Measurements from ENCODE around the gene IQCC. TPM values are rescaled to one million over a fixed set of nuclear protein-coding genes. Genes with fewer than 3 reads are reported as not detected.

IQCC gene
- total and polyA plus RNA-seq, 4 donors, result 0.50 to 2.4 (median 1.0) TPM

DNA sequence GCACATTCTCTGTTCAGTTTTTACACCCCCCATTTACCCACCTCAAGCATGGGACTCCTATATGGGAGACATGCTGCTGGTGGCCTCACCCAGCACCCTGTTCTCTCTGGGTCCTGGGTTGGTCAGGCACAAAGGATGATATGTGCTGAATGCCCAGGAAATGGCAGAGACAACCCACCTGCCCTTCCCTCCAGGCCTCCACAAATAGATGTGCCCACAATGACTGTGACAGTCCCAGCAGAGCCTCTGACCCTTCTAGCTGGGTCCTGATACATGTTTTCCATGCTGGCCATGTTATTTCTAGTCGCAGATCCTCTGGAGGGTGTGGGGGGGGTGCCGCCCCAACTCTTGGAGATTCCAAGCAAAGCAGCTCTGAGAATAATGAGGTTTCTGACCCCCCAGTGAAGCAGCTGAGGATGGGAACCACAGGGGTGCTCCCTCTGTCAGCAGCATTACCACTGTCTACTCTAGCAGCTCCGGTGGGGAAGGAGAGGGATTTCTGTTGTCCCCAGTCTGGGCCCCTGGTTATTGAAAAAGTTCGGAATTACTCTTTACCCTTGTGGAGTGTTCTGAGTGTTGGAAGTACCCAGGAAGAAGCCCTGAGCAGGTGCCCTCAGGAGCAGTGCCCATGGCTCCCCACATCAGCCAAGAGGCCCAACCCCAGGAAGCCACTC, 6.3 kb upstream of the IQCC start:
- no peak for DNase-seq
- intact Hi-C loops (cut with DNase I), result no loop called here

DNA sequence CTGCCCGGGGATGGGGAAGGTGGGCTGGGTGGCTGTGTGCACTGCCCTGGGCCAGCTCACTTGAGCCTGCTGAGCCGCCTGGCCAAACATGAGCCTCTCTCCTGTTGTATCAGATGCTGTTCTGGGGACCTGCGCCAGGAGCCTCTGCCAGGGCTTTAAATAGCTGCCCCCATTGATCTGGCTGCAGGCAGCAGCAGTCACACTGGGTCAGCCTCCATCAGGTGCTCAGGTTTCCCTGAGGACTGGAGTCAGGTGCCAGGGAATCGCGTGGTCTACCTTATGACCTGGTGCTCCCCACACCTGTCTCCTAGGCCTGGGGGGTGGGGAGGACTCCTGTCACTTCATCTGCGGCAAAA, 5.8 kb upstream of the IQCC start:
- no peak overlapping the region for H3K27ac ChIP-seq (ENCODE audit: low read depth in 1 of 2, low read length in 2 of 2)
- peaks cover 4 to 8% of the 10 kb centered on the region in 2 donors for H3K36me3 ChIP-seq (ENCODE audit: control insufficient read depth in 1 of 2, insufficient read depth in 2 of 2, low read length in 1 of 2)
- intact Hi-C loops (cut with DNase I), result no loop called here
- peak in 1 of 2 donors; percentile 61 for DNase-seq
- H3K9me3 ChIP-seq (ENCODE audit: control insufficient read depth, low read length), result no peaks in the 10 kb centered on the region
- no peaks in the 10 kb centered on the region for H3K27me3 ChIP-seq (ENCODE audit: control insufficient read depth in 1 of 2, insufficient read depth in 2 of 2, low read length in 1 of 2)
- ATAC-seq (ENCODE audit: low FRiP score), result no peak
- H3K4me1 ChIP-seq (ENCODE audit: control insufficient read depth in 1 of 2, insufficient read depth in 2 of 2, low read length in 2 of 2), result no peaks in the 10 kb centered on the region
- WGBS, 2 donors, result 13 to 18% methylated on average over 6 of the region's 6 CpGs
- H3K4me3 ChIP-seq (ENCODE audit: low read length in 2 of 2), result no peak overlapping the region

More for the DNA sequence above, 6.3 kb upstream of the IQCC start:
- no peak overlapping the region for H3K4me3 ChIP-seq (ENCODE audit: low read length in 2 of 2)
- peaks cover 4 to 8% of the 10 kb centered on the region in 2 donors for H3K36me3 ChIP-seq (ENCODE audit: control insufficient read depth in 1 of 2, insufficient read depth in 2 of 2, low read length in 1 of 2)
- WGBS, 2 donors, result 51% methylated on average over 4 of the region's 4 CpGs
- no peak overlapping the region for H3K27ac ChIP-seq (ENCODE audit: low read depth in 1 of 2, low read length in 2 of 2)
- H3K4me1 ChIP-seq (ENCODE audit: control insufficient read depth in 1 of 2, insufficient read depth in 2 of 2, low read length in 2 of 2), result no peaks in the 10 kb centered on the region
- H3K9me3 ChIP-seq (ENCODE audit: control insufficient read depth, low read length), result no peaks in the 10 kb centered on the region
- H3K27me3 ChIP-seq (ENCODE audit: control insufficient read depth in 1 of 2, insufficient read depth in 2 of 2, low read length in 1 of 2), result no peaks in the 10 kb centered on the region
- no peak for ATAC-seq (ENCODE audit: low FRiP score)

DNA sequence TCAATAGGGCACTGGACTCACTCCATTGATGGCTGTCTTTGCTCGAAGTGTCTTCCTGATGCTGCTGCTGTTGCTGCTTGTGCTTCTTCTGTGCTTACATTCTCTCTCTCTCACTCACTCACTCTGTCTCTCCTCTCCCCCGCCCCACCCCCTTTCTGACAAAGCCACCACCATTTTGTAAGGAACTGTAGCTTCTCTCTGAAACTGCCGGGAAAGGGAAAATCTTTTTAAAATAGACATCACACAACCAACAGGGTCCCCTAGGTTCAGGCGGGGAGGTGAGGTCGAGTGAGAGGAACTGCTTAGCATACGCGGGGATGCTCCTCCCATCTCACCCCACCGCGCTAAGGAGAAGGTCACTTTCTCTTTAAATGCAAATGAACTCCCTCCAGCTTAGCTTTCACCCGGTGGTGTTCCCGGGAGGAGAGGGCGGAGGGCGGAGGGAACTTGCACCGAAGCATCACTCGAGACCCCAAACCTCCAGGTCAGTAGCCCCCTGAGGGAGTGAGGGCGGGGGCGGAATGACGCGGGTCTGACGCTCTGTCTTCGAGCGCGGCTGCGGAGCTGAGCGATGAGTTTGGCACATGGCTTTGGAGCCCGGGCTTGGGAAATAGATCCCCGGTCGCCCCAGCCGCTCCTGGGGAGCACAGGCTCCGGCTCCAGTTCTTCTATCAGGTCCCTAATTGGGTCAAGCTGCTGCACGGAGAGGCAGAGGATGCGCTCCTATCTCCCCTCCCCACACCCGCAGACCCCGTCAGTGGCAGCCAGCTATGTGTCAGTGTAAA, 5.1 kb upstream of the IQCC start, which contains the start of gene CCDC28B:
CCDC28B (plus strand) TSS at position 370 of the 785 bp plus-strand sequence. CDS start 1,341 bp downstream, outside the sequence.
- intact Hi-C loops (cut with DNase I), result no loop called here
- WGBS, 2 donors, result 0% methylated on average over 34 of the region's 34 CpGs
- H3K9me3 ChIP-seq (ENCODE audit: control insufficient read depth, low read length), result no peaks in the 10 kb centered on the region
- DNase-seq (peak; percentile 78 to 89), ATAC-seq (ENCODE audit: low FRiP score) (peak; percentile 64)
- H3K4me3 ChIP-seq (ENCODE audit: low read length in 2 of 2), result peak within 1 kb of the TSS; percentile 31 to 56
- no peaks in the 10 kb centered on the region for H3K27me3 ChIP-seq (ENCODE audit: control insufficient read depth in 1 of 2, insufficient read depth in 2 of 2, low read length in 1 of 2)
- peaks cover 2 to 4% of the 10 kb centered on the region in 2 donors for H3K36me3 ChIP-seq (ENCODE audit: control insufficient read depth in 1 of 2, insufficient read depth in 2 of 2, low read length in 1 of 2)
- H3K27ac ChIP-seq (ENCODE audit: low read depth in 1 of 2, low read length in 2 of 2), result peak within 1 kb of the TSS in 1 of 2 donors; percentile 35
- H3K4me1 ChIP-seq (ENCODE audit: control insufficient read depth in 1 of 2, insufficient read depth in 2 of 2, low read length in 2 of 2), result no peaks in the 10 kb centered on the region

- peak; percentile 83 to 89 for DNase-seq
- H3K4me3 ChIP-seq (ENCODE audit: low read length in 2 of 2), result peak overlapping the region; percentile 31 to 56
- WGBS, 2 donors, result 2 to 3% methylated on average over 26 of the region's 26 CpGs
- no peaks in the 10 kb centered on the region for H3K27me3 ChIP-seq (ENCODE audit: control insufficient read depth in 1 of 2, insufficient read depth in 2 of 2, low read length in 1 of 2)
- peaks cover 0 to 2% of the 10 kb centered on the region in 2 donors for H3K36me3 ChIP-seq (ENCODE audit: control insufficient read depth in 1 of 2, insufficient read depth in 2 of 2, low read length in 1 of 2)
- peak; percentile 74 for ATAC-seq (ENCODE audit: low FRiP score)
- no peaks in the 10 kb centered on the region for H3K4me1 ChIP-seq (ENCODE audit: control insufficient read depth in 1 of 2, insufficient read depth in 2 of 2, low read length in 2 of 2)
- H3K9me3 ChIP-seq (ENCODE audit: control insufficient read depth, low read length), result no peaks in the 10 kb centered on the region
- intact Hi-C loops (cut with DNase I), result no loop called here
- no peak overlapping the region for H3K27ac ChIP-seq (ENCODE audit: low read depth in 1 of 2, low read length in 2 of 2)
Observed at GRCh38 chr1:32201011-32201855, 4.2 kb upstream of the IQCC start.

GRCh38 chr1:32204943-32205361, 519 bp upstream of the IQCC start:
- intact Hi-C loops (cut with DNase I), result no loop called here
- H3K4me1 ChIP-seq (ENCODE audit: control insufficient read depth in 1 of 2, insufficient read depth in 2 of 2, low read length in 2 of 2), result no peaks in the 10 kb centered on the region
- no peak overlapping the region for H3K27ac ChIP-seq (ENCODE audit: low read depth in 1 of 2, low read length in 2 of 2)

GRCh38 chr1:32208469-32208868, 3.0 kb downstream of the IQCC start:
- no peak overlapping the region for H3K4me3 ChIP-seq (ENCODE audit: low read length in 2 of 2)
- H3K4me1 ChIP-seq (ENCODE audit: control insufficient read depth in 1 of 2, insufficient read depth in 2 of 2, low read length in 2 of 2), result no peaks in the 10 kb centered on the region
- H3K36me3 ChIP-seq (ENCODE audit: control insufficient read depth in 1 of 2, insufficient read depth in 2 of 2, low read length in 1 of 2), result no peaks in the 10 kb centered on the region
- WGBS, 2 donors, result 80 to 84% methylated on average over 6 of the region's 6 CpGs
- H3K27ac ChIP-seq (ENCODE audit: low read depth in 1 of 2, low read length in 2 of 2), result no peak overlapping the region
- H3K9me3 ChIP-seq (ENCODE audit: control insufficient read depth, low read length), result no peaks in the 10 kb centered on the region
- DNase-seq (no peak), ATAC-seq (ENCODE audit: low FRiP score) (no peak)
- no peaks in the 10 kb centered on the region for H3K27me3 ChIP-seq (ENCODE audit: control insufficient read depth in 1 of 2, insufficient read depth in 2 of 2, low read length in 1 of 2)
- intact Hi-C loops (cut with DNase I), result no loop called here

More at GRCh38 chr1:32204943-32205361, 519 bp upstream of the IQCC start:
- peak overlapping the region; percentile 23 to 36 for H3K4me3 ChIP-seq (ENCODE audit: low read length in 2 of 2)
- WGBS, 2 donors, result 21 to 26% methylated on average over 26 of the region's 26 CpGs
- ATAC-seq (ENCODE audit: low FRiP score) (no peak), DNase-seq (no peak)
- no peaks in the 10 kb centered on the region for H3K36me3 ChIP-seq (ENCODE audit: control insufficient read depth in 1 of 2, insufficient read depth in 2 of 2, low read length in 1 of 2)
- no peaks in the 10 kb centered on the region for H3K27me3 ChIP-seq (ENCODE audit: control insufficient read depth in 1 of 2, insufficient read depth in 2 of 2, low read length in 1 of 2)
- no peaks in the 10 kb centered on the region for H3K9me3 ChIP-seq (ENCODE audit: control insufficient read depth, low read length)

DNA sequence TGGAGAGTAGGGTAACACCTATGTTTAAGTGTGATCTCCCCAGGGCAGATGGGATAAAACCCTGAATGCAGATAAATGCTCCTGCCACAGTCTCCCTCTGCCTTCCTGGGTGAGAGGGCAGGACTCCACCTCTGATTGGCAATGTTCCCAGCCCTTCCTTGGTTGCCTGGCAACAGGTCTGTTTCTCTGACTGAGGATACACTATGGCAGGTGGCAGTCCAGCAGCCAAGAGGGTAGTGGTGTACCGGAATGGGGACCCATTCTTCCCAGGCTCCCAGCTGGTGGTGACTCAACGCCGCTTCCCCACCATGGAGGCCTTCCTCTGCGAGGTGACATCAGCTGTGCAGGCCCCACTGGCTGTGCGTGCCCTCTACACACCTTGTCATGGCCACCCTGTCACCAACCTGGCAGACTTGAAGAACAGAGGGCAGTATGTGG, 3.4 kb downstream of the IQCC start, which contains the start of gene DCDC2B:
DCDC2B (plus strand) TSS at position 199 of the 438 bp plus-strand sequence; CDS start at position 204, 5 bp downstream.
- intact Hi-C loops (cut with DNase I), result no loop called here
- WGBS, 2 donors, result 79 to 83% methylated on average over 5 of the region's 5 CpGs

More for the DNA sequence above, 3.4 kb downstream of the IQCC start, which contains the start of gene DCDC2B:
- no peak within 1 kb of the TSS for H3K4me3 ChIP-seq (ENCODE audit: low read length in 2 of 2)
- H3K27me3 ChIP-seq (ENCODE audit: control insufficient read depth in 1 of 2, insufficient read depth in 2 of 2, low read length in 1 of 2), result no peaks in the 10 kb centered on the region
- ATAC-seq (ENCODE audit: low FRiP score), result no peak
- no peaks in the 10 kb centered on the region for H3K36me3 ChIP-seq (ENCODE audit: control insufficient read depth in 1 of 2, insufficient read depth in 2 of 2, low read length in 1 of 2)
- no peak for DNase-seq
- no peaks in the 10 kb centered on the region for H3K9me3 ChIP-seq (ENCODE audit: control insufficient read depth, low read length)
- H3K27ac ChIP-seq (ENCODE audit: low read depth in 1 of 2, low read length in 2 of 2), result no peak within 1 kb of the TSS
- H3K4me1 ChIP-seq (ENCODE audit: control insufficient read depth in 1 of 2, insufficient read depth in 2 of 2, low read length in 2 of 2), result no peaks in the 10 kb centered on the region

All from aorta (tissue), 5 donors.